Spleen (tissue), 7 donors: Measurements from ENCODE around the gene FCHO1.

Experiments used
- CTCF ChIP-seq, 11 experiments: fragments of 200-600 bp in 7 of 11; fragments of 450-650 bp in 4 of 11; sonication (generic) in 4 of 11; IDR thresholded peaks in 8 of 11; conservative IDR thresholded peaks in 3 of 11; 1 replicate in 7 of 11; 2 replicates in 4 of 11; pipeline versions ENCODE4 v1.4.0 to v1.8.0; 2016 to 2021; ENCODE audit warnings: antibody characterized with exemption in 11 of 11, inconsistent platforms in 4 of 11, mild to moderate bottlenecking in 1 of 11
- POLR2A ChIP-seq, 3 donors: fragments of 450-650 bp; IDR thresholded peaks; one replicate each; pipeline ENCODE4 v1.5.1; 2017; ENCODE audit warnings: antibody characterized with exemption in 3 of 3, mild to moderate bottlenecking in 1 of 3
- donor health status: DM: no; HTN: no; CAD: no; lungs with moderate emphysema.
- donor health status: DM: no; HTN: no; CAD: no.
- donor health status: DM: no; HTN: no; CAD: no.

GRCh38 chr19:17739121-17739875 lies 12.0 kb upstream of the FCHO1 start:
- TF ChIP-seq CTCF (IDR thresholded peaks at IDR 0.05 in 8 of 11, conservative IDR thresholded peaks at IDR 0.05 in 3 of 11), result no peak
- no peak for TF ChIP-seq POLR2A (IDR thresholded peaks at IDR 0.05)
